Esophagus (tissue), 2 donors: ENCODE measurements around the gene KLK14. TPM values are rescaled to one million over a fixed set of nuclear protein-coding genes. Genes with fewer than 3 reads are reported as not detected.

Experiments
- H3K27ac ChIP-seq, 2 donors: one replicate each; pipeline ENCODE4 v1.5.1; 2013; ENCODE audit warnings: low read depth in 2 of 2, mild to moderate bottlenecking in 2 of 2, inconsistent platforms in 1 of 2, low read length in 1 of 2, moderate library complexity in 1 of 2
- H3K27me3 ChIP-seq, 2 donors: one replicate each; pipeline ENCODE4 v1.6.1; 2013; ENCODE audit warnings: low read length in 2 of 2, control low read depth in 1 of 2, mild to moderate bottlenecking in 1 of 2; ENCODE audit not compliant: insufficient read depth in 2 of 2, control insufficient read depth in 1 of 2
- H3K36me3 ChIP-seq, 2 donors: one replicate each; pipeline ENCODE4 v1.6.1; 2013; ENCODE audit warnings: low read length in 1 of 2; ENCODE audit not compliant: control insufficient read depth in 2 of 2, insufficient read depth in 2 of 2
- H3K4me1 ChIP-seq, 2 donors: one replicate each; pipeline ENCODE4 v1.6.1; 2013; ENCODE audit warnings: low read length in 1 of 2; ENCODE audit not compliant: control insufficient read depth in 2 of 2, insufficient read depth in 2 of 2
- H3K4me3 ChIP-seq, 2 donors: one replicate each; pipeline ENCODE4 v1.5.1; 2013; ENCODE audit warnings: low read length in 2 of 2, mild to moderate bottlenecking in 2 of 2, low read depth in 1 of 2, moderate library complexity in 1 of 2
- H3K9me3 ChIP-seq, 2 donors: one replicate each; pipeline ENCODE4 v1.6.1; 2013; ENCODE audit warnings: mild to moderate bottlenecking in 2 of 2, low read depth in 1 of 2, low read length in 1 of 2, moderate library complexity in 1 of 2; ENCODE audit not compliant: control insufficient read depth in 2 of 2, insufficient read depth in 1 of 2
- WGBS, 2 donors: extraction: QIAGEN DNeasy Blood & Tissue Kit; methylation state at CpG; one replicate each; pipeline ENCODE4 v1.1.7; 2013; 5-methylcytosine and 5-hydroxymethylcytosine counted together
- polyA plus RNA-seq, 2 donors: library from polyadenylated mRNA; stranded (reverse); fragments of 200-250 nt; gene quantifications; one replicate each; pipeline ENCODE4 v1.2.3, GENCODE V29; 2013
- donor health status: healthy with polysubstance abuse.
- donor health status: Bipolar disorder and iron deficiency.

The KLK14 gene
- polyA plus RNA-seq, 2 donors: 0.09 to 0.31 TPM

- no peaks in the 10 kb centered on the region for H3K9me3 ChIP-seq
- H3K4me1 ChIP-seq: peaks cover 4 to 8% of the 10 kb centered on the region in 2 donors
- no peaks in the 10 kb centered on the region for H3K27me3 ChIP-seq
- H3K27ac ChIP-seq: no peak overlapping the region
- no peaks in the 10 kb centered on the region for H3K36me3 ChIP-seq
- no peak overlapping the region for H3K4me3 ChIP-seq
- 65 to 77% methylated on average over 27 of the region's 27 CpGs for WGBS, 2 donors
Measured at GRCh38 chr19:51079481-51080110, 3.1 kb downstream of the KLK14 start.

DNA sequence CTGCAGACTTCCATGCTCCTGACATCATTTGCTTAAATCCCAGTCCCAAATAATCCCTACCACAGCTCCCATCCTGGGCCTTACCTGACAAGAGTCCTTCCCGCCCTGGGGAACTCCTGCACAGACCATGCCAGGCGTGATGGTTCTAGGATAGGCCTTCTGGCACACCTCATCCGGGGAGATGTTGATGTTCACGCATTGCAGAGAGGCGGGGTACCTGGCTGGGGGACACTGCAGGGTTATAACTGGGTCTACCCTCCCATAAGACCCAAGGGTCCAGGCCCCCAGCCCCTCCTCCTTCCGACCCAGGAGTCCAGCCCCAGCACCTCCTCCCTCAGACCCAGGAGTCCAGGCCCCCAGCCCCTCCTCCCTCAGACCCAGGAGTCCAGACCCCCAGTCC is 4.0 kb downstream of the KLK14 start:
- WGBS, 2 donors: 84 to 88% methylated on average over 6 of the region's 6 CpGs
- H3K36me3 ChIP-seq: no peaks in the 10 kb centered on the region
- H3K27me3 ChIP-seq: no peaks in the 10 kb centered on the region
- H3K27ac ChIP-seq: no peak overlapping the region
- H3K9me3 ChIP-seq: no peaks in the 10 kb centered on the region
- peaks cover 4 to 8% of the 10 kb centered on the region in 2 donors for H3K4me1 ChIP-seq
- no peak overlapping the region for H3K4me3 ChIP-seq

DNA sequence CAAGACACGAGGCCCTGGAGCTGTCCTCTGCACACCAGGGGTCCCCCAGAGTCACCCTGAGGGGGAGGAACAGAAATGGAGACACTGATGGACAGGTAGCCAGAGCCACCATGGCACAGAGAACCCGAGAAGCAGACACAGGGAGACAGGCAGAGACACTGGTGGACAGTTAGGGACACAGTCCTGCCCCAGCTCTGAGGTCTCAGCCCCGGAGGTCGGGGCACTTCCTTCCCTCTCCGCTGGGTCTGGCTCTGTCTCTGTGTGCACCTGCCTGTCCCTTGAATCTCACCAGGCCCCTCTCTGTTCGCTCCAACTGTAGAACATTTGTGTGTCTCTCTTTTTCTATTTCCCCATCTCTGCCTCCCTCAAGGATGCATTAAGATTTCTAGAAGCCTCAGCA is 4.6 kb downstream of the KLK14 start:
- WGBS, 2 donors: 80 to 81% methylated on average over 6 of the region's 6 CpGs

GRCh38 chr19:51076631-51077213 is 6.0 kb downstream of the KLK14 start:
- no peaks in the 10 kb centered on the region for H3K36me3 ChIP-seq
- no peaks in the 10 kb centered on the region for H3K27me3 ChIP-seq
- peaks cover 4 to 8% of the 10 kb centered on the region in 2 donors for H3K4me1 ChIP-seq
- H3K27ac ChIP-seq: peak overlapping the region in 1 of 2 donors; percentile 85
- H3K9me3 ChIP-seq: no peaks in the 10 kb centered on the region
- WGBS, 2 donors: 67 to 73% methylated on average over 14 of the region's 14 CpGs
- H3K4me3 ChIP-seq: no peak overlapping the region

More for the DNA sequence above, 4.6 kb downstream of the KLK14 start:
- H3K4me1 ChIP-seq: peaks cover 4 to 8% of the 10 kb centered on the region in 2 donors
- no peaks in the 10 kb centered on the region for H3K27me3 ChIP-seq
- no peak overlapping the region for H3K4me3 ChIP-seq
- no peak overlapping the region for H3K27ac ChIP-seq
- no peaks in the 10 kb centered on the region for H3K9me3 ChIP-seq
- H3K36me3 ChIP-seq: no peaks in the 10 kb centered on the region

DNA sequence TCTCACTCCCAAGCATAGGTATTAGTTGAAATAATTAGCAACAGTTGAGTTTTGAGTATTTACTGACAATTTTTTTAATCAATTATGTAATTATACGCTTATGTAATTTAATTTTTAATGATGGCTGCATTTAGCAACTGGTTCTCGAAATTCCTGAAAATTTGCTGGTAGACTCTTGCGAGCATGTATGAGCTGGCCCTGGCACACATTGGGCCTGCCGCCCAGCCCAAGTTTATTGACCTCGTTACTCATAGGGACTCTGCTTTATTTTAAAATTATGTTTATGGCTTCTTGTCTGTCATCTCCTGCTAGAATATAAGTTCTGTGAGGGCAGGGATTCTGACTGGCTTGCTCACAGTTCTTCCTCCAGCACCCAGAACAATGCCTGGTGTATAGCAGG is 6.7 kb downstream of the KLK14 start:
- Histone ChIP-seq H3K27ac (peak overlapping the region in 1 of 2 donors; percentile 85), H3K9me3 (no peaks in the 10 kb centered on the region), H3K4me3 (no peak overlapping the region), H3K36me3 (no peaks in the 10 kb centered on the region), H3K27me3 (no peaks in the 10 kb centered on the region), H3K4me1 (peaks cover 4 to 8% of the 10 kb centered on the region in 2 donors)
- 51 to 64% methylated on average over 5 of the region's 5 CpGs for WGBS, 2 donors

DNA sequence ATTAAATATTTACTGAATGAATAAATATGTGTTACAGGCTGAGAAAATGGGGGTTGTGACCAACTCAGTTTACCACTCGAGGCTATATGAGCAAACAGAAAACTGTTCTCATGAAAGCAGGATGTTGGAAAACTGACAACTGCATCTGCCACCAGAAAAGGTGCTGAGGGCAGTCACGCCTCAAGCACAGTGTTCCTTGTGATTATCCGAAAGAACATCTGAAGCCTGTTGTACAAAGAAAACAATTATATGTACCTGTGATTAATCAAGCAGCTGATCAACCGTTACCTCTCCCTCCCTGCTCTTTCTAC is 11.6 kb downstream of the KLK14 start:
- H3K27ac ChIP-seq: peak overlapping the region; percentile 63 to 68
- H3K4me1 ChIP-seq: peaks cover 2 to 17% of the 10 kb centered on the region in 2 donors
- no peak overlapping the region for H3K4me3 ChIP-seq
- H3K27me3 ChIP-seq: no peaks in the 10 kb centered on the region
- WGBS, 2 donors: 37 to 41% methylated on average over 4 of the region's 4 CpGs
- H3K9me3 ChIP-seq: no peaks in the 10 kb centered on the region
- H3K36me3 ChIP-seq: no peaks in the 10 kb centered on the region

- Histone ChIP-seq H3K4me3 (no peak overlapping the region), H3K36me3 (no peaks in the 10 kb centered on the region), H3K27me3 (no peaks in the 10 kb centered on the region), H3K27ac (peak overlapping the region; percentile 2 to 73), H3K4me1 (peaks cover 2 to 22% of the 10 kb centered on the region in 2 donors), H3K9me3 (no peaks in the 10 kb centered on the region)
- 68 to 80% methylated on average over 5 of the region's 5 CpGs for WGBS, 2 donors
Measured at GRCh38 chr19:51070334-51071094, 12.2 kb downstream of the KLK14 start.

DNA sequence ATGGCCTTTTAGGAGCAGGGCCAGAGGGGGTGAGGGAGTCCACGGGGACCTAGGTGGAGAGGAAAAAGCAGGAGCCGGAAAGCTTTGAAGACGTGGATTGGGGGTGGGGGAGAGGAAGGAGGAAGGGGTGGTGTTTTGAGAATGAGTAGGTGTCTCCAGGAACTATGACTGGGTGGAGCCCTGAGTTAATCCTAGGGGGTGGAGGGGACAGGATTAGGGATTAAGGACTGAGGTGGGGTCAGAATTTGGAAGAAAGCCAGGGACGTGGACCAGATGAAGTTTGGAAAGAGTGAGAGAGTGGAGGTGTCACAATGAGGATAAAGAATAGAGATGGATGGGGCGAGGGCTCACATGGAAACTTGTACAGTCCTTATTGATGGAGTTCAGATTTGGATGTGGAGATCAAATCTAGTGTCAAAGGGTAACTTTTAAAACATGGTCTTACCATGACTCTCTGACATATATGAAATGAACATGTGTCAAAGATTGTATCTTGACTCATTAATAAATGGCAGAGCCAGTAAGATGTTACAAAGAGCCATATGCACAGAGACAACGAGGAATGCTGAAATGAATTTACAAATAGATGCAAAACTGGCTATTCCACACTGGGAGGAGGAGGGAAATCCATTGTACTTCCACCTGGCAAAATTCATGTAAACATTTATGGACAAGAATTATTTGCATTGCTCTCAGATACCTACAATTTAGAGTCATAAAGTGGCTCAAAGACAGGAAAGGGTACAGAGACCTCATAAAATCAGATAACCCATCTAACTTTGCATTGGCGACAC is 16.1 kb downstream of the KLK14 start:
- peaks cover 0 to 3% of the 10 kb centered on the region in 2 donors for H3K9me3 ChIP-seq
- no peak overlapping the region for H3K4me3 ChIP-seq
- H3K27me3 ChIP-seq: no peaks in the 10 kb centered on the region
- peaks cover 2 to 26% of the 10 kb centered on the region in 2 donors for H3K4me1 ChIP-seq
- no peaks in the 10 kb centered on the region for H3K36me3 ChIP-seq
- WGBS, 2 donors: 58 to 60% methylated on average over 7 of the region's 7 CpGs
- peak overlapping the region; percentile 88 to 91 for H3K27ac ChIP-seq

GRCh38 chr19:51065221-51065960 is 17.3 kb downstream of the KLK14 start:
- H3K27ac ChIP-seq: peak overlapping the region; percentile 88 to 91
- WGBS, 2 donors: 9 to 13% methylated on average over 24 to 25 of the region's 25 CpGs
- peaks cover 2 to 26% of the 10 kb centered on the region in 2 donors for H3K4me1 ChIP-seq
- H3K4me3 ChIP-seq: peak overlapping the region; percentile 49 to 56
- H3K36me3 ChIP-seq: no peaks in the 10 kb centered on the region
- peaks cover 0 to 3% of the 10 kb centered on the region in 2 donors for H3K9me3 ChIP-seq
- no peaks in the 10 kb centered on the region for H3K27me3 ChIP-seq
